Sigmoid colon (tissue), 7 donors: Measurements from ENCODE around the gene CAMKK2. TPM values are rescaled to one million over a fixed set of nuclear protein-coding genes. Genes with fewer than 3 reads are reported as not detected.

Experiments used
- DNase-seq: peaks from one replicate; pipeline ENCODE4 v3.0.0-alpha.2; 2019
- H3K27ac ChIP-seq, 4 donors: fragments of 200-600 bp; sonication (generic); one replicate each; pipeline ENCODE4 v1.5.1; 2016 to 2019; ENCODE audit warnings: mild to moderate bottlenecking in 1 of 4
- H3K27me3 ChIP-seq, 3 donors: fragments of 200-600 bp; sonication (generic); one replicate each; pipeline ENCODE4 v1.5.1; 2019; ENCODE audit warnings: mild to moderate bottlenecking in 1 of 3
- H3K36me3 ChIP-seq, 4 donors: fragments of 200-600 bp; sonication (generic); one replicate each; pipeline ENCODE4 v1.5.1; 2016 to 2019
- H3K4me1 ChIP-seq, 4 donors: fragments of 200-600 bp; sonication (generic); one replicate each; pipeline ENCODE4 v1.5.1; 2017 to 2019
- H3K4me3 ChIP-seq, 4 donors: fragments of 200-600 bp; sonication (generic); one replicate each; pipeline ENCODE4 v1.5.1; 2017 to 2019; ENCODE audit warnings: mild to moderate bottlenecking in 2 of 4, moderate library complexity in 1 of 4
- H3K9me3 ChIP-seq, 4 donors: fragments of 200-600 bp in 3 of 4; sonication (generic) in 3 of 4; one replicate each; pipeline versions ENCODE4 v1.5.1 to v1.6.1; 2013 to 2019
- CTCF ChIP-seq, 4 experiments: fragments of 450-650 bp in 3 of 4; fragments of 200-600 bp in 1 of 4; IDR thresholded peaks; one replicate each; pipeline ENCODE4 v1.5.1; 2016 to 2019; ENCODE audit warnings: antibody characterized with exemption in 4 of 4, mild to moderate bottlenecking in 3 of 4, moderate library complexity in 2 of 4
- EP300 ChIP-seq, 4 donors: sonication (generic); formaldehyde crosslinking; IDR thresholded peaks; one replicate each; pipeline ENCODE4 v1.6.1; 2017; ENCODE audit warnings: antibody characterized with exemption in 4 of 4
- POLR2A ChIP-seq, 2 donors: fragments of 450-650 bp; IDR thresholded peaks; one replicate each; pipeline ENCODE4 v1.6.1; 2016; ENCODE audit warnings: antibody characterized with exemption in 2 of 2, mild to moderate bottlenecking in 2 of 2, moderate library complexity in 2 of 2
- POLR2AphosphoS5 ChIP-seq, 4 donors: sonication (generic); formaldehyde crosslinking; IDR thresholded peaks; one replicate each; pipeline ENCODE4 v1.6.1; 2017; ENCODE audit warnings: antibody characterized with exemption in 4 of 4
- WGBS, 2 donors: extraction: QIAGEN DNeasy Blood & Tissue Kit; methylation state at CpG; one replicate each; pipeline ENCODE4 v1.1.7; 2013; 5-methylcytosine and 5-hydroxymethylcytosine counted together
- intact Hi-C: fragments of 100-400 bp; cut with DNase I; formaldehyde crosslinking; loops from one replicate; pipeline ENCODE4 v1.15.1; 2023
- polyA plus RNA-seq, 3 donors: library from polyadenylated mRNA; stranded (reverse); fragments of 200-250 nt; gene quantifications; one replicate each; pipeline ENCODE4 v1.2.3, GENCODE V29; 2013
- total RNA-seq, 4 donors: library from RNA; depleted of rRNA; stranded (reverse); fragments of >200 nt; gene quantifications; one replicate each; pipeline ENCODE4 v1.1.0, GENCODE V29; 2016
- donor health status: healthy with polysubstance abuse.
- donor health status: Bipolar disorder and iron deficiency.
- donor health status: healthy.

Gene CAMKK2
- total and polyA plus RNA-seq, 7 donors, result 18.0 to 33.8 (median 25.0) TPM

GRCh38 chr12:121219353-121219986, 77.0 kb downstream of the CAMKK2 start:
- peaks cover 0 to 44% (median 9%) of the 10 kb centered on the region in 4 donors for H3K36me3 ChIP-seq

GRCh38 chr12:121218588-121219352, 77.7 kb downstream of the CAMKK2 start:
- WGBS, 2 donors, result 52 to 82% methylated on average over 18 of the region's 18 CpGs
- no peak for TF ChIP-seq POLR2AphosphoS5 (IDR thresholded peaks at IDR 0.05)
- TF ChIP-seq EP300 (IDR thresholded peaks at IDR 0.05), result no peak
- TF ChIP-seq POLR2A (IDR thresholded peaks at IDR 0.05), result no peak
- no peak for TF ChIP-seq CTCF (IDR thresholded peaks at IDR 0.05)
- Histone ChIP-seq H3K9me3 (no peaks in the 10 kb centered on the region), H3K4me1 (peaks cover 0 to 8% (median 7%) of the 10 kb centered on the region in 4 donors), H3K27me3 (no peaks in the 10 kb centered on the region), H3K36me3 (peaks cover 0 to 37% (median 9%) of the 10 kb centered on the region in 4 donors), H3K4me3 (no peak overlapping the region), H3K27ac (no peak overlapping the region)
- intact Hi-C loops, result no loop called here
- no peak for DNase-seq

More at GRCh38 chr12:121219353-121219986, 77.0 kb downstream of the CAMKK2 start:
- WGBS, 2 donors, result 97% methylated on average over 3 of the region's 3 CpGs
- H3K27me3 ChIP-seq, result no peaks in the 10 kb centered on the region
- intact Hi-C loops, result no loop called here
- H3K4me1 ChIP-seq, result peaks cover 0 to 7% (median 6%) of the 10 kb centered on the region in 4 donors
- no peak for DNase-seq
- no peaks in the 10 kb centered on the region for H3K9me3 ChIP-seq
- TF ChIP-seq EP300 (IDR thresholded peaks at IDR 0.05) (no peak), POLR2A (IDR thresholded peaks at IDR 0.05) (no peak), POLR2AphosphoS5 (IDR thresholded peaks at IDR 0.05) (no peak), CTCF (IDR thresholded peaks at IDR 0.05) (no peak)
- no peak overlapping the region for H3K27ac ChIP-seq
- H3K4me3 ChIP-seq, result no peak overlapping the region

GRCh38 chr12:121217761-121218160, 78.7 kb downstream of the CAMKK2 start:
- no peaks in the 10 kb centered on the region for H3K9me3 ChIP-seq
- H3K4me3 ChIP-seq, result no peak overlapping the region
- H3K36me3 ChIP-seq, result peaks cover 4 to 29% (median 5%) of the 10 kb centered on the region in 4 donors
- 19 to 76% methylated on average over 5 of the region's 5 CpGs for WGBS, 2 donors
- H3K27ac ChIP-seq, result no peak overlapping the region
- no peak for DNase-seq
- no peak for TF ChIP-seq CTCF (IDR thresholded peaks at IDR 0.05)
- TF ChIP-seq POLR2A (IDR thresholded peaks at IDR 0.05), result no peak
- TF ChIP-seq EP300 (IDR thresholded peaks at IDR 0.05), result no peak
- no peak for TF ChIP-seq POLR2AphosphoS5 (IDR thresholded peaks at IDR 0.05)
- no peaks in the 10 kb centered on the region for H3K27me3 ChIP-seq
- intact Hi-C loops, result no loop called here
- peaks cover 0 to 8% (median 7%) of the 10 kb centered on the region in 4 donors for H3K4me1 ChIP-seq

GRCh38 chr12:121217063-121217462, 79.4 kb downstream of the CAMKK2 start:
- intact Hi-C loops, result no loop called here
- Histone ChIP-seq H3K36me3 (peaks cover 3 to 25% (median 4%) of the 10 kb centered on the region in 4 donors), H3K27ac (no peak overlapping the region), H3K4me3 (no peak overlapping the region), H3K4me1 (peaks cover 0 to 8% (median 7%) of the 10 kb centered on the region in 4 donors), H3K27me3 (no peaks in the 10 kb centered on the region), H3K9me3 (no peaks in the 10 kb centered on the region)
- no peak for TF ChIP-seq POLR2AphosphoS5 (IDR thresholded peaks at IDR 0.05)
- no peak for TF ChIP-seq CTCF (IDR thresholded peaks at IDR 0.05)
- TF ChIP-seq EP300 (IDR thresholded peaks at IDR 0.05), result no peak
- no peak for TF ChIP-seq POLR2A (IDR thresholded peaks at IDR 0.05)
- no peak for DNase-seq
- WGBS, 2 donors, result 18 to 70% methylated on average over 8 of the region's 8 CpGs
